Daoy (cell line): Measurements from ENCODE around the gene DYNLL2. TPM values are rescaled to one million over a fixed set of nuclear protein-coding genes. Genes with fewer than 3 reads are reported as not detected.
A peak's percentile ranks its signal among the peaks of the same experiment; 100 is the strongest.
"Not testable (repeated sequence)": the region's sequence is repeated elsewhere in the genome, so short reads cannot be mapped to it uniquely, and the experiment has no call there.

ENCODE experiments used
- DNase-seq: peaks from one replicate; pipeline ENCODE4 v3.0.0-alpha.2; 2015; ENCODE audit warnings: low read depth
- total RNA-seq: library from RNA; depleted of rRNA; stranded (reverse); fragments of >200 nt; shearing (Covaris generic); gene quantifications from 2 replicates; pipeline ENCODE4 v1.2.3, GENCODE V29; 2014

Gene DYNLL2
- total RNA-seq, 1 experiment from 2014 or later: 8.8 TPM

GRCh38 chr17:58072862-58073261, 10.4 kb upstream of the DYNLL2 start:
- DNase-seq: no peak

- not testable (repeated sequence) for DNase-seq
Observed at GRCh38 chr17:58073266-58073665, 10.0 kb upstream of the DYNLL2 start.

GRCh38 chr17:58074406-58074805, 8.8 kb upstream of the DYNLL2 start:
- not testable (repeated sequence) for DNase-seq

DNA sequence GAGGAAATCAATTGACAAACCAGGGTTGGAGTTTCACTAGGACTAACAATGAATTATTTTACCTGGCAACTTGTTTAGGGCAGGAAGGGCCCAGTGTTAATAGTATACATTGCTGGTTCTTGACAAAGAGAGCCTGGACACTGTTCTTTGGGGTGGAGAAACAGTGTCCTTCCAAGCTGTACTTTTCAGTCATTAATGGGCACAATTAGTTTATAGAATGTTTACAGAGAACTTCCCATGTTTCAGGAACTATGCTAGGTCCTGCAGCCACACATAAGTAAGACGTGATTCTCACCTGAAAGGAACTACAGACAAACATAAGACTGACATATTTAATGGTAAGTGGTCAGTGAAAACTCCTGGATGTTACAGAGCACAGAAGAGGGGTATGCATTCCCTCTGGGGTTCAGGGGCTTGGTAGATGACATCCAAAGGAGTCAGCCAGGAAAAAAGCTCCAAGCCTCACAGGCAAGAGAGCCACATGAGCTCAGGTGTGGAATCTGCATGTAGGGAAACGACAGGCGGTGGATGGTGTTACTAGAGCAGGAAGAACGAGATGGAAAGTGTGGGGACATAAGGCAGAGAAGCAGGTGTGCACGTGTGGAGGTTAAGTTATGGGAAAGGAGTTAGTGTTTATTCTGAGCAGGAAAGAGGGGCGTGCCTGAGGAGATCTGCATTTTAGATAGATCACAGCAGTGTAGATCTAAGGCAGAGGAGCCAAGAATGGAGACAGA, 3.8 kb upstream of the DYNLL2 start:
- DNase-seq: no peak

GRCh38 chr17:58081646-58082340, 1.4 kb upstream of the DYNLL2 start:
- no peak for DNase-seq

DNA sequence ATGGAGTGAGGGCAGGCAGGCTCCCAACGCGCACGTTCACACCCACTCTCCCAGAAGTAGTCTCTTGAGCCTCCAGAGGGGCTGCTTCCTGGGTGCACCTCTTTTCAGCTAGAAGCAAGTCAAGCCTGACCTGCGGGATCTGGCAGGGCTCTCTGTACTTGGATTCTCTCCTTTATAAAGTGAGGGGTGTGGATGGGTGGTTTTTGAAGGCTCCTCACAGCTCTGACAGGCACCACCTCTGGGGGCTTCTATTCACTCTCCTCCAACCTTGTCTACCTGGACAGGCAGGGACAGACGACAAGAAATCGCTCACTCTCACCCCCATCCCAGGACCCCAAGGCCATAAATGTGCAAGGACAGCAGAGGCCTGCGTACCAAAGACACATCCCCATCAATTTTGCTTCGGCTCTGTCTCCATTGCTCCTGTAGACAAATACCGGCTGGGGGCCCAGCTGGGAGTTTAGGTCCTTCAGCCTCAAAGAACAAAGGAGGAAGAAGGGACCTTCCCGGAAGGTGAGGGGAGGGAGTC, 814 bp upstream of the DYNLL2 start:
- DNase-seq: no peak

DNA sequence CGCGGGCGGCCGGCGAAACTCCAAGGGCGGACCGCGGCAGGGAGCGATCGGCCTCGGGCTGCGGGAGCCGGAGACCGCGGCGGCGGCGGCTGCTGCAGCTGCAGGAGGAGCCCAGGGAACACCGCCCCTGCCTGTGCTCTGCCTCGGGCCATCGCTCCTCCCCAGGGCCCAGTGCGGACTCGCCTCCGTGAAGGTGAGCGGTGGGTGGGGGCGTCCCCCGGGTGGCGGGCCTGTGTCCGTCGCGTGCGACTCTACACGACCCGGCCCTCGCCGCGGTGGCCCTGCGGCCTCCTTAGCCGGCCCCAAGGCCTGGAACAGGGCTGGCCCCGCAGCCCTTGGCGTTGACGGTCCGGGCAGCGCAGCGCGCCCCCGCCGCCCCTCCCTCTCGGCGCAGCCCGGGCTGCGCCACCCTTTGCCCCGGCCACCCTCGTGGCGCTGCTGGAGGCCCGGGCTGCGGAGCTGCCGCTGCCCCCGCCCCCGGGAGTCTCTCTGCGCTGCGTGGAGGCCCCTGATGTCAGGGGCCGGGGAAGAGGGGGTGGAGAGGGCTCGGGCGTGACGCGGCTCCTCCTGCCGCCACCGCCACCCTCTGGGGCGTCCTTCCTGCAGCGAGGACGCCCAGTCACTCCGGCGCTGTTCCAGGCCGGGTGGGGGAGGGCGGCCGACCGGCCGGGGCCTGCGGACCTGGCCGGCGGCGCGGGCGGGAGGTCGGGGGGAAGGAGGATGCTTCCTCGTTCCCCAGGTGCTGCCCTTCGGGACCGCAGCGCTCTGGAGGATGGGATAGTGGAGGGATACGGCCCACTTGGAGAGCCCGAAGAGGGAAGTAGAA, 485 bp downstream of the DYNLL2 start:
- DNase-seq: peak; percentile 50

- DNase-seq: peak; percentile 30
Observed at GRCh38 chr17:58084317-58084981, 1.2 kb downstream of the DYNLL2 start.

DNA sequence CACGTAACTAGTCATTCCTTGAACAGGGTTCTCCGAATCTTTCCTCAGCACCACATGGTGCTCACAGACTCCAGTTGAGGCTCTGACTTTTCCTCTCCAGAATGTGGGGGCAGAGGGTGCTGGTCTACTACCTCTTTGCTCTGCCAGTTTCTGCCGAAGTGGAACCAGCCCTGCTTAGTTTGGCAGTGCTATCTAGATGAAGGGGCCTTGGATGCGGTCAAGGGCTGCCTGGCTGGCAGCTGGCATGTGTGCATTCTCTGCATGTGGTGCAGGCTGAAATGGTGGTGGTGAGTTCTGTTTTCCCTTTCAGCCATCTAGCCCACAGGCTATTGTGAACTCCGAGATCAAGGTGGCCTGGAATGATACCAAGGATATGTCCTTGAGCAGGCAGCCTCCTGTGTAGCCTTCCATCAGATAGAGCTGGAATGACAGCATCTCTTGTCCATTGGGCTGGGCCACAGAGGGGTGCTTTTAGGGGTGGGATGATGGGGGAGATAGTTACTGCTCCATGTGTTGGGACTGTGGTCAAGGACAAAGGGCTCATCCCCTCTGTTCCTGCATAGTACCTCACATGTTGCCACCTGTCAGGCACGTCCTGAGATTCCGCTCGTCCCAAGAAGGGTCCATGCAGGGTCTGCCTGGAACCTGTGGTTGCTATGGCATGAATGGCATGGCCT, 2.0 kb downstream of the DYNLL2 start:
- DNase-seq: no peak

DNA sequence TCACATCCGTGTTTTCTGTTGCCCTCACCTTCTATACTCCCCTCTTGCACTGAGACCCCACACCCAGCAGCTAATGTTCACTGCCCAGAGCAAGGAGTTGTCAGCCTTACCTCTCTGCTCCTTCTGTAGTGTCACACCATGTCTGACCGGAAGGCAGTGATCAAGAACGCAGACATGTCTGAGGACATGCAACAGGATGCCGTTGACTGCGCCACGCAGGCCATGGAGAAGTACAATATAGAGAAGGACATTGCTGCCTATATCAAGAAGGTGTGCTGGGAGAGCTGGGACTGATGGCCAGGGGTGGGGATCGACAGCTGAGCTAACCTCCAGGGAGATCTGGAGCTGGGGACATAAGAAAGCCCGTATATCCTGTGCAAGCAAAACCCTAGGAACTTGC, 3.7 kb downstream of the DYNLL2 start:
- DNase-seq: no peak

DNA sequence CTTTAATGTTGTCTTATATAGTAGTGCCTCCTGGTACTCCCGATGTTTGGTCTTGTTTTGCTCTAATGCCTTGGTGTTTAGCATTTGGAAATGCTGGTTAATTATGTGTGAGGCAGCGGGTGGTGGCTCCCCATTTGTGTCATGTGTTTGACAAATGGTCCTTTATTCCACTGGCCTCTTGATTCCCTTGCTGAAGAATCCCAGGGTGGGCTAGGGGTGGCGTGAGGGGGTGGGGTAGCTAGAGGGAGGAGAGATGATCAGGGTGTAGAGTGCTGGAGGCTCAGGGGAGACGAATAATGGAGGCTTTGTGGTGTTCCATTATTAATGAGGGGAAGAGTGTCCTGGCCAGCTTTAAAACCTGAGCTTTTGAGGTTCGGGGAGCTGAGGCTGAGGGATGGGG, 5.4 kb downstream of the DYNLL2 start:
- DNase-seq: no peak

GRCh38 chr17:58089111-58089510, 5.9 kb downstream of the DYNLL2 start:
- DNase-seq: no peak

GRCh38 chr17:58091024-58091567, 7.9 kb downstream of the DYNLL2 start:
- no peak for DNase-seq

- no peak for DNase-seq
Observed at GRCh38 chr17:58092101-58092796, 9.0 kb downstream of the DYNLL2 start.

- no peak for DNase-seq
Observed at GRCh38 chr17:58092797-58093385, 9.7 kb downstream of the DYNLL2 start.

GRCh38 chr17:58094118-58094517, 10.9 kb downstream of the DYNLL2 start:
- no peak for DNase-seq

DNA sequence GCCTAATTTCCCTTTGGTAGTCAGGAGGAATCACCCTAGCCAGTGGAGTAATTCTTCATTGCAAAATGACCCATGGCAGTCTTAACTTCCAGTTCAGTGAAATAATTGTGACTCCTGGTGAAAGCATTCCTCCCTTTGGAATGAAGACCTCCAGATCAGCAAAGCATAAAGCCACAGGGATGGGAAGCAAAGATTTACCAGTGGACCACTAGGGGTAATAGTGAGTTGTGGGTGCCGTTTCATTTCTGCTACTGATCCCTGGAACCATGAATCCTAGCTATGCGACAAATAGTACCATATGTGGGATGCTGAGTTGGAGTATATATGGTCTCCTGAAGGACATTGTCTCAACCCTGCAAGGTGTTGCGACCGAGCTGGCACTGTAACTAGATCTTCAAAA, 13.7 kb downstream of the DYNLL2 start:
- no peak for DNase-seq

GRCh38 chr17:58097384-58098088, 14.3 kb downstream of the DYNLL2 start:
- no peak for DNase-seq

DNA sequence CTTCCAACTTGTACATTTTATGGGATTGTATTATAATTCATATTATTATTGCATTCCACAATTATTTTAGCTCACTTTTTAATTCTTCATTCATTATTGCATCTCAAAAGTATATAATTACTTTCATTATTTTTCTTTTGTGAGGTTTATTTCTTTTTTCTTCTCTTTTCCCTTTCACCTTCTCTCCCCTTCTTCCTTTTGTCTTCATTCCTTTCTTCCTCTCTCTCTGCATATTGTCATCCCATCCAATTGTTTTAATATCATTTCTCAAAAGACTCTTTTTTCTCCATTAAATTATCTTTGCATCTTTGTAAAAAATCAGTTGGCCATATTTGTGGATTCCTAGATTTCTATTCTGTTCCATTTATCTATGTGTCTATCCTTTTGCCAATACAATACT, 17.3 kb downstream of the DYNLL2 start:
- DNase-seq: no peak
